HCT116 (cell line): Measurements from ENCODE around the gene CCDC172. TPM values are rescaled to one million over a fixed set of nuclear protein-coding genes. Genes with fewer than 3 reads are reported as not detected.

Experiments
- ATAC-seq: fragments of 200-7000 bp; cut with Tn5 transposase; 2 replicates; pipeline ENCODE4 v1.9.1; 2020; ENCODE audit warnings: mild to moderate bottlenecking, moderate library complexity
- BruUV-seq: library from RNA; stranded (reverse); fragments of 400-500 nt; replicated peaks from 2 replicates; lab custom pipeline; 2021; lab: Mats Ljungman, UMichigan
- CTCF ChIA-PET: fragments of 300-600 bp; sonication (Branson Sonifier 250); formaldehyde crosslinking; loops from one replicate; lab custom pipeline; 2021; ENCODE audit warnings: antibody characterized with exemption; lab: Charles Lee
- POLR2A ChIA-PET: fragments of 300-600, 350-600 bp; sonication (Branson Sonifier 250); formaldehyde crosslinking; loops from one replicate; lab custom pipeline; 2021; ENCODE audit warnings: antibody characterized with exemption; lab: Charles Lee
- RAD21 ChIA-PET, 2 experiments: fragments of 300-600 bp; sonication (Branson Sonifier 250); formaldehyde crosslinking; loops; one replicate each; lab custom pipeline; 2023; ENCODE audit warnings: low total read pairs in 2 of 2; ENCODE audit not compliant: uncharacterized antibody in 2 of 2, unreplicated experiment in 2 of 2, low non-redundant PET in 1 of 2; lab: Charles Lee
- DNase-seq: peaks from one replicate; pipeline ENCODE4 v3.0.0-alpha.2; 2010; ENCODE audit warnings: low read depth, low spot score
- H2AFZ ChIP-seq: fragments of 200-600 bp; shearing (Covaris generic), sonication (generic); 2 replicates; pipeline ENCODE4 v1.6.1; 2017; ENCODE audit warnings: low read depth, mixed run types, mixed read lengths, antibody characterized with exemption, low read length; ENCODE audit not compliant: poor library complexity, severe bottlenecking
- H3K27ac ChIP-seq: 2 replicates; pipeline ENCODE4 v1.5.1; 2012; ENCODE audit warnings: low read depth, low read length
- H3K27me3 ChIP-seq: fragments of 200-600 bp; sonication (generic); 2 replicates; pipeline ENCODE4 v1.6.1; 2016; ENCODE audit warnings: mixed run types, low read length, mixed read lengths; ENCODE audit not compliant: insufficient read depth
- H3K36me3 ChIP-seq, 2 experiments: fragments of 200-500 bp in 1 of 2; fragments of 200-600 bp in 1 of 2; sonication (Bioruptor generic) in 1 of 2; sonication (generic) in 1 of 2; 2 replicates each; pipeline versions ENCODE4 v1.5.1 to v1.6.1; 2014 to 2016; ENCODE audit warnings: low read length in 2 of 2, inconsistent platforms in 1 of 2, mixed read lengths in 1 of 2, mixed run types in 1 of 2; ENCODE audit not compliant: insufficient read depth in 2 of 2, control insufficient read depth in 1 of 2
- H3K4me1 ChIP-seq, 2 experiments: fragments of 200-600 bp in 1 of 2; sonication (generic) in 1 of 2; 2 replicates each; pipeline versions ENCODE4 v1.5.1 to v1.6.1; 2012 to 2017; ENCODE audit warnings: low read length in 2 of 2, inconsistent platforms in 1 of 2, mild to moderate bottlenecking in 1 of 2, mixed read lengths in 1 of 2, mixed run types in 1 of 2, moderate library complexity in 1 of 2; ENCODE audit not compliant: insufficient read depth in 2 of 2, control insufficient read depth in 1 of 2
- H3K4me2 ChIP-seq: fragments of 200-600 bp; sonication (generic); 2 replicates; pipeline ENCODE4 v1.6.1; 2017; ENCODE audit warnings: mixed run types, low read length, mixed read lengths
- H3K4me3 ChIP-seq, 2 experiments: fragments of 200-600 bp in 1 of 2; sonication (generic) in 1 of 2; replicated peaks in 1 of 2; 2 replicates each; pipeline ENCODE4 v1.5.1; 2011 to 2016; ENCODE audit warnings: low read length in 2 of 2, control low read depth in 1 of 2, low read depth in 1 of 2, mild to moderate bottlenecking in 1 of 2, mixed read lengths in 1 of 2, mixed run types in 1 of 2
- H3K79me2 ChIP-seq: fragments of 200-600 bp; sonication (generic); 2 replicates; pipeline ENCODE4 v1.6.1; 2017; ENCODE audit warnings: mild to moderate bottlenecking, mixed run types, low read length, moderate library complexity, mixed read lengths; ENCODE audit not compliant: insufficient read depth
- H3K9ac ChIP-seq: fragments of 200-600 bp; sonication (generic); 2 replicates; pipeline ENCODE4 v1.6.1; 2016; ENCODE audit warnings: low read length, mixed read lengths
- H3K9me2 ChIP-seq: fragments of 200-600 bp; sonication (generic), shearing (Covaris generic); 2 replicates; pipeline ENCODE4 v1.6.1; 2017; ENCODE audit warnings: mixed run types, mild to moderate bottlenecking, moderate library complexity; ENCODE audit not compliant: insufficient read depth
- H3K9me3 ChIP-seq, 2 experiments: fragments of 200-500 bp in 1 of 2; fragments of 200-600 bp in 1 of 2; sonication (Bioruptor generic) in 1 of 2; sonication (generic) in 1 of 2; 2 replicates each; pipeline ENCODE4 v1.6.1; 2014 to 2017; ENCODE audit warnings: low read length in 2 of 2, mixed read lengths in 2 of 2, inconsistent platforms in 1 of 2, low read depth in 1 of 2, mild to moderate bottlenecking in 1 of 2, mixed run types in 1 of 2, moderate library complexity in 1 of 2; ENCODE audit not compliant: control insufficient read depth in 1 of 2, insufficient read depth in 1 of 2
- H4K20me1 ChIP-seq: fragments of 200-600 bp; sonication (generic), shearing (Covaris generic); 2 replicates; pipeline ENCODE4 v1.6.1; 2017; ENCODE audit warnings: mixed run types, mild to moderate bottlenecking, moderate library complexity; ENCODE audit not compliant: insufficient read depth
- CEBPB ChIP-seq: IDR thresholded peaks from 2 replicates; pipeline ENCODE4 v1.6.1; 2012; ENCODE audit warnings: low read depth
- EGR1 ChIP-seq: IDR thresholded peaks from 2 replicates; pipeline ENCODE4 v1.6.1; 2012; ENCODE audit warnings: low read depth
- ELF1 ChIP-seq: IDR thresholded peaks from 2 replicates; pipeline ENCODE4 v1.6.1; 2012; ENCODE audit warnings: low read depth, borderline replicate concordance
- EZH2phosphoT487 ChIP-seq: fragments of 200-600 bp; IDR thresholded peaks from 2 replicates; pipeline ENCODE4 v1.6.1; 2018; ENCODE audit warnings: antibody characterized with exemption, borderline replicate concordance
- FOSL1 ChIP-seq: IDR thresholded peaks from 2 replicates; pipeline ENCODE4 v1.6.1; 2012; ENCODE audit warnings: low read depth
- SIN3A ChIP-seq: IDR thresholded peaks from 2 replicates; pipeline ENCODE4 v1.6.1; 2012; ENCODE audit warnings: low read depth
- SP1 ChIP-seq: IDR thresholded peaks from 2 replicates; pipeline ENCODE4 v1.6.1; 2012; ENCODE audit warnings: low read depth
- TCF7L2 ChIP-seq: IDR thresholded peaks from 2 replicates; pipeline ENCODE4 v1.7.0; 2011; ENCODE audit warnings: borderline replicate concordance, inconsistent platforms; ENCODE audit not compliant: insufficient read depth, insufficient read length; ENCODE audit errors: extremely low read depth
- ZFX ChIP-seq: fragments of 450-650 bp; IDR thresholded peaks from 2 replicates; pipeline ENCODE4 v1.6.1; 2017
- ZNF274 ChIP-seq: fragments of 200-500 bp; sonication (Bioruptor generic); IDR thresholded peaks from 2 replicates; pipeline ENCODE4 v1.6.1; 2014; ENCODE audit warnings: mild to moderate bottlenecking, low read depth, low read length, inconsistent platforms
- intact Hi-C: fragments of 100-400 bp; cut with micrococcal nuclease; formaldehyde crosslinking; loops from 2 replicates; pipeline ENCODE4 v1.10.0; 2022
- total RNA-seq: library from RNA; stranded (reverse); gene quantifications from one replicate; pipeline ENCODE4 v1.2.1, GENCODE V29; 2021; ENCODE audit not compliant: unreplicated experiment
- TF ChIP-seq, protein P1 (sequence below): IDR thresholded peaks from 2 replicates; pipeline ENCODE4 v1.6.1; 2012
- TF ChIP-seq, protein P2 (sequence below): IDR thresholded peaks from 2 replicates; pipeline ENCODE4 v1.6.1; 2011; ENCODE audit warnings: mild to moderate bottlenecking, low read length, moderate library complexity; ENCODE audit not compliant: insufficient replicate concordance; ENCODE audit errors: extremely low read depth

Gene CCDC172
- total RNA-seq, 1 experiment from 2014 or later, result not detected

DNA sequence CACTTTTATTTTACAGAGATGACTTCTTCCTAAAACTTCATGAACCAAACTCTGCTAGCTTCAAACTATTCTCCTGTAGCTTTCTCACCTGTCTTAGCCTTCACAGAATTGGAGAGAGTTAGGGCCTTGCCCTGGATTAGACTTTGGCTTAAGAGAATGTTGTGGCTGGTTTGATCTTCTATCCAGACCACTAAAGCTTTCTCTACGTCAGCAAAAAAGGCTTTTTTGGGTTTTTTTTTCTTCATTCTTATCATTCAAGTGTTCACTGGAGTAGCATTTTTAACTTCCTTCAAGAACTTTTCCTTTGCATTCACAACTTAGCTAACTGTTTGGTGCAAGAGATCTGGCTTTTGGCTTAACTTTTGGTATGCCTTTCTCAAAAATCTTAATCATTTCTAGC lies 19.3 kb upstream of the CCDC172 start:
- H3K27ac ChIP-seq, result no peak overlapping the region
- no peak overlapping the region for H2AFZ ChIP-seq
- ATAC-seq (no peak), DNase-seq (no peak)
- H3K36me3 ChIP-seq, result no peaks in the 10 kb centered on the region
- no peaks in the 10 kb centered on the region for H3K9me2 ChIP-seq
- no peaks in the 10 kb centered on the region for H3K9me3 ChIP-seq
- BruUV-seq, result no TSS peak
- no peak for TF ChIP-seq ELF1
- no peak for TF ChIP-seq CEBPB
- TF ChIP-seq EZH2phosphoT487, result no peak
- TF ChIP-seq SIN3A, result no peak
- TF ChIP-seq FOSL1, result no peak
- TF ChIP-seq EGR1, result no peak
- no peak for TF ChIP-seq ZFX
- no peak for TF ChIP-seq ZNF274
- TF ChIP-seq, protein P1, sequence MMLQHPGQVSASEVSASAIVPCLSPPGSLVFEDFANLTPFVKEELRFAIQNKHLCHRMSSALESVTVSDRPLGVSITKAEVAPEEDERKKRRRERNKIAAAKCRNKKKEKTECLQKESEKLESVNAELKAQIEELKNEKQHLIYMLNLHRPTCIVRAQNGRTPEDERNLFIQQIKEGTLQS, result no peak
- no peak for TF ChIP-seq TCF7L2
- TF ChIP-seq, protein P2, sequence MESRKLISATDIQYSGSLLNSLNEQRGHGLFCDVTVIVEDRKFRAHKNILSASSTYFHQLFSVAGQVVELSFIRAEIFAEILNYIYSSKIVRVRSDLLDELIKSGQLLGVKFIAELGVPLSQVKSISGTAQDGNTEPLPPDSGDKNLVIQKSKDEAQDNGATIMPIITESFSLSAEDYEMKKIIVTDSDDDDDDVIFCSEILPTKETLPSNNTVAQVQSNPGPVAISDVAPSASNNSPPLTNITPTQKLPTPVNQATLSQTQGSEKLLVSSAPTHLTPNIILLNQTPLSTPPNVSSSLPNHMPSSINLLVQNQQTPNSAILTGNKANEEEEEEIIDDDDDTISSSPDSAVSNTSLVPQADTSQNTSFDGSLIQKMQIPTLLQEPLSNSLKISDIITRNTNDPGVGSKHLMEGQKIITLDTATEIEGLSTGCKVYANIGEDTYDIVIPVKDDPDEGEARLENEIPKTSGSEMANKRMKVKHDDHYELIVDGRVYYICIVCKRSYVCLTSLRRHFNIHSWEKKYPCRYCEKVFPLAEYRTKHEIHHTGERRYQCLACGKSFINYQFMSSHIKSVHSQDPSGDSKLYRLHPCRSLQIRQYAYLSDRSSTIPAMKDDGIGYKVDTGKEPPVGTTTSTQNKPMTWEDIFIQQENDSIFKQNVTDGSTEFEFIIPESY, result no peak
- no peak for TF ChIP-seq SP1
- H3K79me2 ChIP-seq, result no peaks in the 10 kb centered on the region
- no peak overlapping the region for H3K9ac ChIP-seq
- no peak overlapping the region for H3K4me3 ChIP-seq
- POLR2A ChIA-PET, result no interaction called here
- no peaks in the 10 kb centered on the region for H3K4me1 ChIP-seq
- intact Hi-C loops, result no loop called here
- no peak overlapping the region for H3K4me2 ChIP-seq
- CTCF ChIA-PET, result no interaction called here
- H3K27me3 ChIP-seq, result peaks cover 26% of the 10 kb centered on the region
- no peaks in the 10 kb centered on the region for H4K20me1 ChIP-seq
- RAD21 ChIA-PET, result no interaction called here
